Esophagus muscularis mucosa (tissue), 4 donors: Measurements from ENCODE around the gene PSTPIP2. TPM values are rescaled to one million over a fixed set of nuclear protein-coding genes. Genes with fewer than 3 reads are reported as not detected.

ENCODE experiments used
- DNase-seq: peaks from one replicate; pipeline ENCODE4 v3.0.0-alpha.2; 2017; ENCODE audit errors: extremely low spot score
- H3K27ac ChIP-seq, 4 donors: fragments of 200-600 bp; sonication (generic); replicated peaks in 1 of 4; 1 replicate in 3 of 4; 2 replicates in 1 of 4; pipeline ENCODE4 v1.5.1; 2016 to 2019; ENCODE audit warnings: mild to moderate bottlenecking in 1 of 4
- H3K27me3 ChIP-seq, 4 donors: fragments of 200-600 bp; sonication (generic); one replicate each; pipeline versions ENCODE4 v1.5.1 to v1.6.0; 2016 to 2019
- H3K36me3 ChIP-seq, 4 donors: fragments of 200-600 bp; sonication (generic); one replicate each; pipeline ENCODE4 v1.5.1; 2016 to 2019
- H3K4me1 ChIP-seq, 4 donors: fragments of 200-600 bp; sonication (generic); one replicate each; pipeline ENCODE4 v1.5.1; 2016 to 2019
- H3K4me3 ChIP-seq, 4 donors: fragments of 200-600 bp; sonication (generic); 1 replicate in 2 of 4; 2 replicates in 2 of 4; pipeline ENCODE4 v1.5.1; 2016 to 2019; ENCODE audit warnings: mild to moderate bottlenecking in 4 of 4, moderate library complexity in 1 of 4
- H3K9me3 ChIP-seq, 4 donors: fragments of 200-600 bp; sonication (generic); 1 replicate in 3 of 4; 2 replicates in 1 of 4; pipeline ENCODE4 v1.5.1; 2016 to 2019
- EP300 ChIP-seq: sonication (generic); formaldehyde crosslinking; IDR thresholded peaks from one replicate; pipeline ENCODE4 v1.6.1; 2017; ENCODE audit warnings: antibody characterized with exemption
- POLR2A ChIP-seq: fragments of 450-650 bp; IDR thresholded peaks from one replicate; pipeline ENCODE4 v1.6.1; 2017; ENCODE audit warnings: antibody characterized with exemption, moderate library complexity, mild to moderate bottlenecking, low read depth
- POLR2AphosphoS5 ChIP-seq, 2 donors: sonication (generic); formaldehyde crosslinking; IDR thresholded peaks; one replicate each; pipeline ENCODE4 v1.6.1; 2017; ENCODE audit warnings: antibody characterized with exemption in 2 of 2
- WGBS: methylation state at CpG from one replicate; pipeline ENCODE4 v1.1.5; 2018; 5-methylcytosine and 5-hydroxymethylcytosine counted together
- intact Hi-C: fragments of 100-400 bp; cut with DNase I; formaldehyde crosslinking; loops from one replicate; pipeline ENCODE4 v1.15.1; 2023
- total RNA-seq, 4 donors: library from RNA; depleted of rRNA; stranded (reverse); fragments of >200 nt; gene quantifications; one replicate each; pipeline versions ENCODE4 v1.1.0 to v1.2.1, GENCODE V29; 2016
- TF ChIP-seq, protein P1 (sequence below), 3 experiments: fragments of 200-600 bp in 2 of 3; fragments of 450-650 bp in 1 of 3; sonication (generic) in 2 of 3; IDR thresholded peaks; one replicate each; pipeline ENCODE4 v1.5.1; 2017 to 2019; ENCODE audit warnings: antibody characterized with exemption in 3 of 3, mild to moderate bottlenecking in 2 of 3, moderate library complexity in 1 of 3

The PSTPIP2 gene
- total RNA-seq, 4 donors from 2014 or later: 5.6 to 10.8 (median 7.3) TPM

DNA sequence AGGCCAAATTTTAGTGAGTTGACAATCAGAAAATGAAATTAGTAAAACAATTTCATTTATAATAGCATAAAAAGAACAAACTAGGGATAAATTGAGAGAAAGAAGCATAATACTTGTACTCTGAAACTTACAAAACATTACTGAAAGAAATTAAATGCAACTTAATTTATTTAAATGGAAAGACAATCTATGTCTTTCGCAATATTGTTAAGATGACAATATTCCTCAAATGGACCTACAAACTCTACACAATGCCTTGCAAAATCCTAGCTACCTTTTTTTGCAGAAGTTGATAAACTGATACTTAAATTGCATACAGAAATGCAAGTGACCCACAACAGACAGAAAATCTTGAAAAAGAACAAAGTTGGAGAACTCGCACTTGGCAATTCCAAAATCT lies 114.0 kb downstream of the PSTPIP2 start:
- TF ChIP-seq POLR2A (no peak), POLR2AphosphoS5 (IDR thresholded peaks at IDR 0.05) (no peak)
- WGBS: 91% methylated on average over 2 of the region's 2 CpGs
- Histone ChIP-seq H3K27ac (no peak overlapping the region), H3K4me3 (no peak overlapping the region), H3K9me3 (no peaks in the 10 kb centered on the region), H3K4me1 (peaks cover 0 to 12% (median 5%) of the 10 kb centered on the region in 4 donors), H3K27me3 (no peaks in the 10 kb centered on the region), H3K36me3 (peaks cover 11 to 31% (median 25%) of the 10 kb centered on the region in 4 donors)
- intact Hi-C loops: no loop called here
- no peak for DNase-seq

DNA sequence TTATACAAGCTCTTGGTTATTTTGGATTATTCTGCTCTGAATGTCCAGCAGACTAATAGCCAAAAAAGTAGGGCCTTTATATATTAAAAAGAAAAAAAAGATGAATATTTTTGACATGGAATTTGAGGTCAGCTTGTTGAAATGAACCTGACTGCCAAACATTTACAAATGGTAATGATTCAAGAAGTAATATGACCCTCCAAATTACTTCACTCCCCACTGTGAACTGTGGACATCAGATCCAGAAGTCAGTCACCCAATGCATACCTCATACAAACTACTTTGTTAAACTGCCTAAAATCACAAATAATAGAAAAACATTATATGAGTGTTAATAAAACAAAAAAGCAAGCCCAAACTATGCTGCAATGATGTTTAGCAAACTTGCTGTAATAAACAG lies 115.0 kb downstream of the PSTPIP2 start:
- peaks cover 0 to 11% (median 1%) of the 10 kb centered on the region in 4 donors for H3K4me1 ChIP-seq
- TF ChIP-seq POLR2A: no peak
- TF ChIP-seq EP300: no peak
- no peak for TF ChIP-seq POLR2AphosphoS5 (IDR thresholded peaks at IDR 0.05)
- TF ChIP-seq, protein P1, sequence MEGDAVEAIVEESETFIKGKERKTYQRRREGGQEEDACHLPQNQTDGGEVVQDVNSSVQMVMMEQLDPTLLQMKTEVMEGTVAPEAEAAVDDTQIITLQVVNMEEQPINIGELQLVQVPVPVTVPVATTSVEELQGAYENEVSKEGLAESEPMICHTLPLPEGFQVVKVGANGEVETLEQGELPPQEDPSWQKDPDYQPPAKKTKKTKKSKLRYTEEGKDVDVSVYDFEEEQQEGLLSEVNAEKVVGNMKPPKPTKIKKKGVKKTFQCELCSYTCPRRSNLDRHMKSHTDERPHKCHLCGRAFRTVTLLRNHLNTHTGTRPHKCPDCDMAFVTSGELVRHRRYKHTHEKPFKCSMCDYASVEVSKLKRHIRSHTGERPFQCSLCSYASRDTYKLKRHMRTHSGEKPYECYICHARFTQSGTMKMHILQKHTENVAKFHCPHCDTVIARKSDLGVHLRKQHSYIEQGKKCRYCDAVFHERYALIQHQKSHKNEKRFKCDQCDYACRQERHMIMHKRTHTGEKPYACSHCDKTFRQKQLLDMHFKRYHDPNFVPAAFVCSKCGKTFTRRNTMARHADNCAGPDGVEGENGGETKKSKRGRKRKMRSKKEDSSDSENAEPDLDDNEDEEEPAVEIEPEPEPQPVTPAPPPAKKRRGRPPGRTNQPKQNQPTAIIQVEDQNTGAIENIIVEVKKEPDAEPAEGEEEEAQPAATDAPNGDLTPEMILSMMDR (IDR thresholded peaks at IDR 0.05): no peak
- intact Hi-C loops: no loop called here
- no peaks in the 10 kb centered on the region for H3K9me3 ChIP-seq
- no peaks in the 10 kb centered on the region for H3K27me3 ChIP-seq
- no peak overlapping the region for H3K27ac ChIP-seq
- H3K36me3 ChIP-seq: peaks cover 11 to 35% (median 32%) of the 10 kb centered on the region in 4 donors
- H3K4me3 ChIP-seq: no peak overlapping the region
- no peak for DNase-seq

DNA sequence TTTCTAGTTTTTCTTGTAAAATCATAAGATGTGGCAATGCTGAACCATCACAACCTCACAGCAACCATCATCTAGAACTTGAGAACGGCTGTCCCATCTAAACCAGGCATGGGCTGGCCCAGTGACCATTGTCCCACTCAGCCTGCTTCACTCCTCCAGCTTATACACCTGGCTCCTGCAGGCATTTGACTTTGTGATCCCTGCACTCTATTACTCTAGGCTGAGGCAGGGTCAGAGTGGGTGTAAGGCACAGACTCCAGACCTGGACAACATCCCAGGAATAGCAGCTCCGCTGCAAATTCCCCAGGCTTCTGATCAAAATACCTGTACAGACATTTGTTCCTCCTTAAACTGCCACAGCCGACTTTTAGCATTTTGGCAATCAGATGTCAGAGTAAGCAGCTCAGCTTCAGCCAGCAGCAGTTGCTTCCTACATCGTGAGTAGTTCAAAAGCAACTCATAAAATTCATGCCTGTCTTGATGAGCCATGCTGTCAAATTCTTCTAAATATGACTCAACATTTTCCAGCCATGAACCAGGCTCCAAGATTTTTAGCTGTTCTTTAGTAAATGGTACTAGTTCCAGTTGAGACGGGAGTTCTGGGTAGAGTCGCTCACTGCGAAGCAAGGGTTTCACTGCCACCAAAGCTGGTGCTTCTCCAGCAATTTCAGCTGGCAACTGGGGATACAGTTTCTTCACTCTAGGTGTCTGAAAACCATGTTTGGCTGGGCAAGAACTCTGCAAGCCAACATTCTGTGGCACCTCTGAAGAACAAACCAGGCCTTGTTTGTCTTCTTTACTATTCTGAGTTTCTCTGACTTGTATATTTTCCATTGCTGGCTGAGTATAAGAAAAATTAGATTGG lies 117.8 kb downstream of the PSTPIP2 start:
- DNase-seq: no peak
- TF ChIP-seq, protein P1 (IDR thresholded peaks at IDR 0.05): no peak
- no peak for TF ChIP-seq EP300
- no peak for TF ChIP-seq POLR2A
- TF ChIP-seq POLR2AphosphoS5 (IDR thresholded peaks at IDR 0.05): no peak
- Histone ChIP-seq H3K4me3 (no peak overlapping the region), H3K4me1 (peaks cover 0 to 7% (median 0%) of the 10 kb centered on the region in 4 donors), H3K9me3 (no peaks in the 10 kb centered on the region), H3K27ac (no peak overlapping the region), H3K27me3 (no peaks in the 10 kb centered on the region), H3K36me3 (peaks cover 15 to 62% (median 50%) of the 10 kb centered on the region in 4 donors)
- intact Hi-C loops: no loop called here
- 77% methylated on average over 7 of the region's 7 CpGs for WGBS

GRCh38 chr18:45951016-45951714 lies 120.9 kb downstream of the PSTPIP2 start:
- peaks cover 47 to 93% (median 80%) of the 10 kb centered on the region in 4 donors for H3K36me3 ChIP-seq
- intact Hi-C loops: no loop called here
- TF ChIP-seq POLR2A (no peak), POLR2AphosphoS5 (IDR thresholded peaks at IDR 0.05) (no peak), EP300 (no peak)
- TF ChIP-seq, protein P1 (IDR thresholded peaks at IDR 0.05): no peak
- no peak overlapping the region for H3K4me3 ChIP-seq
- DNase-seq: no peak
- no peaks in the 10 kb centered on the region for H3K9me3 ChIP-seq
- H3K27ac ChIP-seq: no peak overlapping the region
- no peaks in the 10 kb centered on the region for H3K4me1 ChIP-seq
- no peaks in the 10 kb centered on the region for H3K27me3 ChIP-seq
- WGBS: 76% methylated on average over 4 of the region's 4 CpGs

GRCh38 chr18:45945669-45946068 lies 126.4 kb downstream of the PSTPIP2 start:
- no peak for DNase-seq
- TF ChIP-seq POLR2AphosphoS5 (IDR thresholded peaks at IDR 0.05): no peak
- TF ChIP-seq, protein P1 (IDR thresholded peaks at IDR 0.05): no peak
- TF ChIP-seq EP300: no peak
- no peak for TF ChIP-seq POLR2A
- no peak overlapping the region for H3K27ac ChIP-seq
- H3K36me3 ChIP-seq: peaks cover 81 to 100% (median 93%) of the 10 kb centered on the region in 4 donors
- H3K4me3 ChIP-seq: no peak overlapping the region
- H3K27me3 ChIP-seq: no peaks in the 10 kb centered on the region
- intact Hi-C loops: no loop called here
- no peaks in the 10 kb centered on the region for H3K9me3 ChIP-seq
- 81% methylated on average over 5 of the region's 5 CpGs for WGBS
- no peaks in the 10 kb centered on the region for H3K4me1 ChIP-seq
